ENCODE measurements around the gene BAHCC1. TPM values are rescaled to one million over a fixed set of nuclear protein-coding genes. Genes with fewer than 3 reads are reported as not detected.

The BAHCC1 gene
- total and polyA plus RNA-seq, 9 of the 15 experiments (the other 6 are each of a cell fraction or from before 2014, with no cell fraction given): 0.14 to 26.9 (median 5.0) TPM

DNA sequence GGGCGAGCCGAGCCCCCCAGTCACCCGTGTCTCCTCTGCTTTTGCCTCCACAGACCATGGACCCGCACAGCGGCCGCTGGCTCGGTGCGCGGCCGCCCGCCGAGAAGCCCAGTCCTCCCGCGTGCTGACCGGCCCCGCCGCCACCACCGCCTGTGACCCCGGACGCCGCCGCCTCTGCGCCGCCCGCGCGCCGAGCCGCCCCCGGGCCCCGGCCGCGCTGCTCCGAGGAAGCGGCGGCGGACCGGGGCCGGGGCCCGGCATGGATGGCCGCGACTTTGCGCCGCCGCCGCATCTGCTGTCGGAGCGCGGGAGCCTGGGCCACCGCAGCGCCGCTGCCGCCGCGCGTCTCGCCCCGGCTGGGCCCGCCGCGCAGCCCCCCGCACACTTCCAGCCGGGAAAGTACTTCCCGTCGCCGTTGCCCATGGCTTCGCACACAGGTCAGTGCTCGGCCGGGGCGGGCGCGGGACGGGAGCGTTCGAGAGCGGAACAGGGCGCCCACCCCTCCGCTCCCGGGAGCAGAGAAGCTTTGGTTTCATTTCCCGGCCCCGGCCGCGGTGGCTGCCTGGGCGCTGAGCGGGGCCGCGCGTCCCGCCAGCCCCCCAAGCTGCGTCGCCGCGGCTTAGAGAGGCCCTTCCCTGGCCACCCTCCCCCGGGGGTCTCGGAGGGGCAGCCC lies 4.4 kb downstream of the BAHCC1 start (continued):
- no peak for TF ChIP-seq BRCA1 (IDR thresholded peaks at IDR 0.05)
- no peak for TF ChIP-seq BRCA1 (CRISPR knock-in tag; IDR thresholded peaks at IDR 0.05)

DNA sequence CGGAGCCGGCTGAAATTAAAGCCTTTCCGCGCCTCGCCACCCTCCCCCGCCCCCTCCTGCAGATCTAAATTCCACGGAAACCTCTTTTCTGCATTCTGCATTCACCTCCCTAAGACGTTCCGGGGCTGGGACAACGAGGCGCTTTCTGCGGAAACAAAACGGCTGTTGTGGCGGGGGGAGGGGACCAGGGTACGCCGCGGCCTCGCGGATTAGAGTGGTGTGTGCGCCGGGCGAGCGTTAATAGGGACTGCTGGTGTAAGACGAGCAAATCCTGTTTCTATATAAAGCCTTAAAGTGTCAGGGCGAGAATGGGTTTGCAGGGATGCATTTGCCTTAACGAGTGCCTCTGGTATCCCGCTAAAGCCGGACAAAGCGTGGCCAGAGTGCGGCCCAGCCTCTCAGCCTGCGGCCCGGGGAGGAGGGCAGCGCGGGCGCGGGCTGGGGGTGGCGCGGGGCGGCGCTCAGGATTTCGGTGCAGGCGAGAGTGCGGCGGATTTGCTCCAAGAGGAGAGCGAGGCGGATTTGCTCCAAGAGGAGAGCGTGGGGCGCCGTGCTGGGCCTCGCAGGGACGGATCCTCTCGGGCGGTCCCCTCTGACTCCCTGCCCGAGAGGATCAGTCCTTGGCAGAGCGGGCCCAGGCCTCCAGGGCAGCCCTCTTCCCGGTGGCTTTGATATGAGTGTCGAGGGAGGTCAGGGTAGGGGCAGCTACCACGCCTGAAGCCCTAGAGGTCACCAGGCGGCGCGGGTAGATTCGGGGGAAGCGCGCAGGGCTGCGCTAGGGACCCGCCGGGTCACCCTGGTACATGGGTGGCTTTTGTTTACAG lies 5.1 kb downstream of the BAHCC1 start:
- Histone ChIP-seq H3K9ac (ENCODE audit: insufficient read depth in 1 of 2, low read depth in 2 of 2, low read length in 2 of 2) (peak overlapping the region; percentile 70 to 96), H3K27me3 (ENCODE audit: control insufficient read depth in 2 of 2, insufficient read depth in 2 of 2, low read length in 2 of 2) (no peaks in the 10 kb centered on the region), H3K4me1 (replicated peaks in 1 of 2; ENCODE audit: control insufficient read depth in 2 of 2, insufficient read depth in 2 of 2, low read length in 2 of 2) (peaks cover 22 to 79% of the 10 kb centered on the region in 2 experiments), H3K79me2 (ENCODE audit: control insufficient read depth, insufficient read depth, low read length) (peaks cover 57% of the 10 kb centered on the region), H3K9me3 (replicated peaks; ENCODE audit: control insufficient read depth, insufficient read depth, low read depth, low read length) (no peaks in the 10 kb centered on the region), H4K20me1 (replicated peaks; ENCODE audit: control insufficient read depth, insufficient read depth, low read length) (no peaks in the 10 kb centered on the region), H2AFZ (ENCODE audit: low read depth, low read length) (peak overlapping the region; percentile 76), H3K27ac (ENCODE audit: extremely low read depth, low read depth, low read length) (peak overlapping the region; percentile 94), H3K4me3 (peak overlapping the region; percentile 84), H3K36me3 (ENCODE audit: control insufficient read depth, insufficient read depth, low read length) (peaks cover 29% of the 10 kb centered on the region; the same call in 2 of the 3 replicates), H3K4me2 (ENCODE audit: insufficient read depth, low read length) (peak overlapping the region; percentile 88), H3K9me1 (ENCODE audit: control insufficient read depth, insufficient read depth, low read length) (no peaks in the 10 kb centered on the region)
- WGBS (ENCODE audit: insufficient coverage, low coverage, missing lambda C conversion rate): under 1% methylated on average over 46 of the region's 67 CpGs
- FAIRE-seq (peak; percentile 44), DNase-seq (ENCODE audit: extremely low read depth in 1 of 4, low spot score in 3 of 4) (peak; percentile 59 to 71 (median 65)), ATAC-seq (peak; percentile 64)
- in situ Hi-C loops (cut with MboI): no loop called here
- TSS peak; percentile 73 for BruUV-seq (replicated peaks)
- intact Hi-C loops (cut with micrococcal nuclease): no loop called here
- CTCF ChIA-PET (ENCODE audit: low intra/inter-chr PET ratio): no interaction called here
- POLR2A ChIA-PET: interaction anchor here (0.6 to 2.0 kb wide), 4 partner anchors 84 to 236 kb away, joined by 3 to 8 read pairs (median 4); no protein-coding TSS in a partner anchor
- TF ChIP-seq STAG1 (CRISPR knock-in tag; IDR thresholded peaks at IDR 0.05; ENCODE audit: borderline replicate concordance) (no peak), ZNF830 (CRISPR knock-in tag; IDR thresholded peaks at IDR 0.05) (0 out of 2 replicates have a peak, but pooled peaks have one; percentile 16), RBM15 (IDR thresholded peaks at IDR 0.05; ENCODE audit: insufficient read depth, low read length) (no peak), ZNF384 (IDR thresholded peaks at IDR 0.05; ENCODE audit: low read depth, low read length) (no peak), RFX7 (CRISPR knock-in tag; IDR thresholded peaks at IDR 0.05) (no peak), KDM5B (IDR thresholded peaks at IDR 0.05; ENCODE audit: insufficient replicate concordance, low read depth, low read length) (no peak), SMARCE1 (IDR thresholded peaks at IDR 0.05) (0 out of 2 replicates have a peak, but pooled peaks have one; percentile 30), HDAC1 (IDR thresholded peaks at IDR 0.05) (peak in 1 of 2 experiments; percentile 17; a peak in 1 of 4 replicates), PHF21A (IDR thresholded peaks at IDR 0.05; ENCODE audit: borderline replicate concordance, low read depth) (peak; percentile 57; the same call in 1 of the 2 replicates), RBBP5 (IDR thresholded peaks at IDR 0.05; ENCODE audit: borderline replicate concordance, insufficient read depth, low read length, poor library complexity, severe bottlenecking) (peak; percentile 52), HLTF (IDR thresholded peaks at IDR 0.05) (no peak), ETV5 (CRISPR knock-in tag; IDR thresholded peaks at IDR 0.05; ENCODE audit: low read depth) (peak; percentile 69), GATAD2A (IDR thresholded peaks at IDR 0.05) (no peak)
- TF ChIP-seq, protein P1, sequence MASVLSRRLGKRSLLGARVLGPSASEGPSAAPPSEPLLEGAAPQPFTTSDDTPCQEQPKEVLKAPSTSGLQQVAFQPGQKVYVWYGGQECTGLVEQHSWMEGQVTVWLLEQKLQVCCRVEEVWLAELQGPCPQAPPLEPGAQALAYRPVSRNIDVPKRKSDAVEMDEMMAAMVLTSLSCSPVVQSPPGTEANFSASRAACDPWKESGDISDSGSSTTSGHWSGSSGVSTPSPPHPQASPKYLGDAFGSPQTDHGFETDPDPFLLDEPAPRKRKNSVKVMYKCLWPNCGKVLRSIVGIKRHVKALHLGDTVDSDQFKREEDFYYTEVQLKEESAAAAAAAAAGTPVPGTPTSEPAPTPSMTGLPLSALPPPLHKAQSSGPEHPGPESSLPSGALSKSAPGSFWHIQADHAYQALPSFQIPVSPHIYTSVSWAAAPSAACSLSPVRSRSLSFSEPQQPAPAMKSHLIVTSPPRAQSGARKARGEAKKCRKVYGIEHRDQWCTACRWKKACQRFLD (CRISPR knock-in tag; IDR thresholded peaks at IDR 0.05): peak; percentile 36; the same call in 1 of the 2 replicates
- TF ChIP-seq, protein P2, sequence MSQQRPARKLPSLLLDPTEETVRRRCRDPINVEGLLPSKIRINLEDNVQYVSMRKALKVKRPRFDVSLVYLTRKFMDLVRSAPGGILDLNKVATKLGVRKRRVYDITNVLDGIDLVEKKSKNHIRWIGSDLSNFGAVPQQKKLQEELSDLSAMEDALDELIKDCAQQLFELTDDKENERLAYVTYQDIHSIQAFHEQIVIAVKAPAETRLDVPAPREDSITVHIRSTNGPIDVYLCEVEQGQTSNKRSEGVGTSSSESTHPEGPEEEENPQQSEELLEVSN (IDR thresholded peaks at IDR 0.05; ENCODE audit: borderline replicate concordance in 1 of 2, extremely low read depth in 1 of 2, insufficient read depth in 1 of 2, insufficient read length in 1 of 2, low read depth in 1 of 2, low read length in 1 of 2, poor library complexity in 1 of 2, severe bottlenecking in 1 of 2): peak; percentile 20 to 43
